Bronchial epithelial cell (primary cell): ENCODE measurements around the gene RPS27A. TPM values are rescaled to one million over a fixed set of nuclear protein-coding genes. Genes with fewer than 3 reads are reported as not detected.
"Not testable (repeated sequence)": the region's sequence is repeated elsewhere in the genome, so short reads cannot be mapped to it uniquely, and the experiment has no call there.

Experiments
- DNase-seq: peaks from one replicate; pipeline ENCODE4 v3.0.0-alpha.2; 2010; ENCODE audit warnings: low read depth
- FAIRE-seq: peaks from 2 replicates; lab custom pipeline; 2011; peaks lifted over from hg19 to GRCh38; lab: Jason Lieb, UNC
- H3K27me3 ChIP-seq: 2 replicates; pipeline ENCODE4 v1.5.1; 2011; ENCODE audit warnings: low read length; ENCODE audit not compliant: control insufficient read depth, insufficient read depth
- H3K36me3 ChIP-seq: 2 replicates; pipeline ENCODE4 v1.5.1; 2011; ENCODE audit warnings: low read length; ENCODE audit not compliant: control insufficient read depth, insufficient read depth
- H3K4me3 ChIP-seq: 2 replicates; pipeline ENCODE4 v1.5.1; 2011; ENCODE audit warnings: mild to moderate bottlenecking, low read depth, low read length, control low read depth
- total RNA-seq: library from RNA; depleted of rRNA; stranded (reverse); fragments of >200 nt; gene quantifications from 2 replicates; pipeline ENCODE4 v1.2.1, GENCODE V29; 2014
- TF ChIP-seq, protein P1 (sequence below): IDR thresholded peaks from 2 replicates; pipeline ENCODE4 v1.5.1; 2011; ENCODE audit warnings: mild to moderate bottlenecking, moderate library complexity, low read length, control low read depth, inconsistent platforms; ENCODE audit not compliant: insufficient read depth, severe bottlenecking

The RPS27A gene
- total RNA-seq, 1 donor from 2014 or later: 1,648 TPM

DNA sequence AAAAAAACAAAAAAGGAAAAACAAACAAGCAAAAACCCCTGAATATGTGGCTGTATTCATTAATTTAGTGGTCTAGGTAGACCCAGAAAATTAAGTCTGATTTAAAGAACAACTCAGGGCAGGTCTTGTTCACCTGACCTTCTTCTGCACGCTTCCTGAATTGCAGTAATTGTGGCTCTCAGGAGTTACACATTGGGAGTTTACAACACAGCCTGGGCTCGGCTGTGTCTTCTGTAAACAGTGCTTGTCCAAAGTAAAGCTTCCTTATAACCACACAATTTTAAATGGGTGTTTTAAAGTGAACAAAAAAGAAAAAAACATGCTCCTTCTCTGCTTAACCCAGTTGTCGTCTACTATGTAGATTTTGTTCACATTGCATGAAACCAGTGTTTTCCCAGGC lies 44.8 kb downstream of the RPS27A start:
- H3K27me3 ChIP-seq: no peaks in the 10 kb centered on the region
- no peak for FAIRE-seq
- TF ChIP-seq, protein P1, sequence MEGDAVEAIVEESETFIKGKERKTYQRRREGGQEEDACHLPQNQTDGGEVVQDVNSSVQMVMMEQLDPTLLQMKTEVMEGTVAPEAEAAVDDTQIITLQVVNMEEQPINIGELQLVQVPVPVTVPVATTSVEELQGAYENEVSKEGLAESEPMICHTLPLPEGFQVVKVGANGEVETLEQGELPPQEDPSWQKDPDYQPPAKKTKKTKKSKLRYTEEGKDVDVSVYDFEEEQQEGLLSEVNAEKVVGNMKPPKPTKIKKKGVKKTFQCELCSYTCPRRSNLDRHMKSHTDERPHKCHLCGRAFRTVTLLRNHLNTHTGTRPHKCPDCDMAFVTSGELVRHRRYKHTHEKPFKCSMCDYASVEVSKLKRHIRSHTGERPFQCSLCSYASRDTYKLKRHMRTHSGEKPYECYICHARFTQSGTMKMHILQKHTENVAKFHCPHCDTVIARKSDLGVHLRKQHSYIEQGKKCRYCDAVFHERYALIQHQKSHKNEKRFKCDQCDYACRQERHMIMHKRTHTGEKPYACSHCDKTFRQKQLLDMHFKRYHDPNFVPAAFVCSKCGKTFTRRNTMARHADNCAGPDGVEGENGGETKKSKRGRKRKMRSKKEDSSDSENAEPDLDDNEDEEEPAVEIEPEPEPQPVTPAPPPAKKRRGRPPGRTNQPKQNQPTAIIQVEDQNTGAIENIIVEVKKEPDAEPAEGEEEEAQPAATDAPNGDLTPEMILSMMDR: no peak
- H3K36me3 ChIP-seq: no peaks in the 10 kb centered on the region
- no peak for DNase-seq
- no peak overlapping the region for H3K4me3 ChIP-seq

DNA sequence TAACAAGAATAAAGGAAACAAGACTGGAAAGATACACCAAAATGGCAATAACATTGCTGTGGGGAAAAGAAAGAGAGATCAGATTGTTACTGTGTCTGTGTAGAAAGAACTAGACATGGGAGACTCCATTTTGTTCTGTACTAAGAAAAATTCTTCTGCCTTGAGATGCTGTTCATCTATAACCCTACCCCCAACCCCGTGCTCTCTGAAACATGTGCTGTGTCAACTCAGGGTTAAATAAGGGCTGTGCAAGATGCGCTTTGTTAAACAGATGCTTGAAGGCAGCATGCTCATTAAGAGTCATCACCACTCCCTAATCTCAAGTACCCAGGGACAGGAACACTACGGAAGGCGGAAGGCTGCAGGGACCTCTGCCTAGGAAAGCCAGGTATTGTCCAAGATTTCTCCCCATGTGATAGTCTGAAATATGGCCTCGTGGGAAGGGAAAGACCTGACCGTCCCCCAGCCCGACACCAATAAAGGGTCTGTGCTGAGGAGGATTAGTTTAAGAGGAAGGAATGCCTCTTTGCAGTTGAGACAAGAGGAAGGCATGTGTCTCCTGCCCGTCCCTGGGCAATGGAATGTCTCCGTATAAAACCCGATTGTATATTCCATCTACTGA lies 46.8 kb downstream of the RPS27A start:
- not testable (repeated sequence) for FAIRE-seq, H3K4me3 ChIP-seq, H3K27me3 ChIP-seq, H3K36me3 ChIP-seq
- DNase-seq: peak; percentile 23

DNA sequence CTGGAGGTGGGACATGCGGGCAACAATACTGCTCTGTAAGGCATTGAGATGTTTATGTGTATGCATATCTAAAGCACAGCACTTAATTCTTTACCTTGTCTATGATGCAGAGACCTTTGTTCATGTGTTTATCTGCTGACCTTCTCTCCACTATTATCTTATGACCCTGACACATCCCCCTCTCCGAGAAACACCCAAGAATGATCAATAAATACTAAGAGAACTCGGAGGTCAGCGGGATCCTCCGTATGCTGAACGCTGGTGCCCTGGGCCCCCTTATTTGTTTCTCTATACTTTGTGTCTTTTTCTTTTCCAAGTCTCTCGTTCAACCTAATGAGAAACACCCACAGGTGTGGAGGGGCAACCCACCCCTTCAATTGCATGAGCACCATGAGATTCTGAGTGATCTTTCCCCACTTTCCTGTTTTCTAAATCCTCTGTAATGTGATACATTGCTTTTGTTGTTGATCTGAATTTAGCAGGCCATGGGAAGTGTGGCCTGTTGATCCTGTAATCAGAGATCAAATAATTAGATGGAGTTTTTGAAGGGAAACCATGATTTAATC lies 47.5 kb downstream of the RPS27A start:
- not testable (repeated sequence) for FAIRE-seq, H3K27me3 ChIP-seq, DNase-seq, H3K4me3 ChIP-seq, H3K36me3 ChIP-seq

DNA sequence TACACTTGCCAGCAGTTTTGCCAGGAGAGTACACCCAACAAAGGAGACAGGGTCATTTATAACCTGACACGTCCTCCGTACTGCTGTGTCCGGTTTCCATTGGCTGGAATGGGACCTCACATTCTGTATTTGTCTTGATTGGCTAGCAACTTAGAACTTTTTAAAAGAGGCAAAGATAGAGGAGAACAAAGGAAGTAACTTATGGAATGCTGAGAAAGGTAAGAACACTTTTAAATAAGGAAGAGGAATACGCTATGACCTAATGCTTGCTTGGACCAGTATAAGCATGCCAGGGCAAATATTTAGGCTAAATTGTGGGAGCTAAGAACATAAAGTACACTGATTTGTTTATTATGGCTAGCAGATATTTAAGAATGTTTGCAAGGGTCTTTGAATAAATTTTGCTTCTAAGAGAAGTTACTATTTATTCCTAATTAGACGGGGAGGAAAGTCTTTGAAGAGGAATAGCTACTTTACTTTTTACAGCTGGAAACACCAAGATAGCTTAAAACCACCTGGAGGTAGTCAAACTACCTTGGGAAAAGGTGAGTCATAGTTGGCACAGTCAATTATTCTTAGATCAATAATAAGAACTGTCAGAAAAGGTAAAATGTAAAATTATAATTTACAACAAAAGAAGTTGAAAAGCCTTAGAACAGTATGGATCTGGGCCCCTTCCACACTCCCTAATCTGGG lies 48.5 kb downstream of the RPS27A start:
- H3K27me3 ChIP-seq, H3K4me3 ChIP-seq, H3K36me3 ChIP-seq, FAIRE-seq: not testable (repeated sequence)
- peak; percentile 77 for DNase-seq

DNA sequence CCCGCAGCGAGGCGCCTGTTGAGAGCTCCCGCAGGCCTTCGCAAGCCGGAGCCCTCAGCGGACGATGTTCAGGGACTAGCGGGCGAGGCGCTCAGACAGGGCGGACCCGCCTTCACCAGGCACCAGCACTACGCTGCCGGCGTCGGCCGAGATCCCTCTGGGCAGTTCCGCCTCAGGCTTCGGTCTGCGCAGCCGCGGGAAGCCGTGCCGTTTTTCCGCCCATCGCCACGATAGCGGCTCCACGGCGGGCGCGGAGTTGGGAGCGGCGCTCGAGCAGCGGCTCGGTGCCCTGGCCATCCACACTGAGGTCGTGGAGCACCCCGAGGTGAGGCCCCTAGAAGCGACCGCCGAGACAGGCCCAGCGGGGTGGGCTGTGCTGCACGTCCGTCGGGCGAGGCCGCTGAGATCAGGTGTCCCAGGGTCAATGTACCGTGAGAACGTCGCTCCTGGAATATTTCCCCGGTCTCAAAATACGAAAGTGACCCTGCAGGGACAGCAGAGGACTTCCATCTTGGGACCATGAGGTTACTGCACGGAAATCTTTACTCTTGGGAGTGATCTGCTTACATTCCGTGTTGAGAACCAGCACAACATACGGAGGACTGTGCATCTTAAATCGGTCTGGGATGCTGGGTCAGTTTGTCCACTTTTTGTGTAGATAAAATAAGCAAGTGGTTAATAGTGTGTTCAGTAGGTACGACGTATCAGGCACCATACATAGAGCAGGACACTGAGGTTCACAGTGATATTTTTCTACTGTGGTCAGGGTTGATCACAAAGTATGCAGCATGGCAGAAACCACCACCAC lies 49.8 kb downstream of the RPS27A start:
- FAIRE-seq: no peak
- H3K4me3 ChIP-seq: peak overlapping the region; percentile 61
- no peaks in the 10 kb centered on the region for H3K36me3 ChIP-seq
- TF ChIP-seq, protein P1: no peak
- peak; percentile 73 for DNase-seq
- H3K27me3 ChIP-seq: no peaks in the 10 kb centered on the region

DNA sequence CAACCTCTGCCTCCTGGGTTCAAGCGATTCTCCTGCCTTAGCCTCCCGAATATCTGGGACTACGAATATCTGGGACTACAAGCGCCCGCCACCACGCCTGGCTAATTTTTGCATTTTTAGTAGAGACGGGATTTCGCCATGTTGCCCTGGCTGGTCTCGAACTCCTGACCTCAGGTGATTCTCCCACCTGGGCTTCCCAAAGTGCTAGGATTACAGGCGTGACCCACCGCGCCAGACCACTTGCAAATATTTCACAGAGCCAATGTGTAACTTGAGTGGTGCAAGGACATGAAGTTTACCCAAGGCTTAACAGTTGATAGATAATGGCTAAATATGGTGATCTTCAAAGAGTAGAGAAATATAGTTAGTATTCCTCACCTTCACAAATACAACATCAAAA lies 50.6 kb downstream of the RPS27A start:
- H3K4me3 ChIP-seq: no peak overlapping the region
- DNase-seq: no peak

More for the DNA sequence above, 50.6 kb downstream of the RPS27A start:
- no peaks in the 10 kb centered on the region for H3K27me3 ChIP-seq
- TF ChIP-seq, protein P1: no peak
- FAIRE-seq: no peak
- H3K36me3 ChIP-seq: no peaks in the 10 kb centered on the region

Other genes with a start within 250 kb of the RPS27A start
- gene RTN4, start 182.2 kb upstream of the RPS27A start, total RNA-seq: 106 and 162 TPM in 2 replicates
- 6.8 and 10.1 TPM in 2 replicates for gene CLHC1, start 395 bp upstream of the RPS27A start, total RNA-seq
- 70.0 and 72.1 TPM in 2 replicates for gene MTIF2, start 36.5 kb downstream of the RPS27A start, total RNA-seq
- gene CCDC88A, start 187.2 kb downstream of the RPS27A start, total RNA-seq: 15.7 and 20.3 TPM in 2 replicates